Kidney glomerular epithelial cell (primary cell): ENCODE measurements around the gene BRPF1.

ENCODE experiments used
- DNase-seq: peaks from one replicate; lab custom pipeline; 2025; lab: John Stamatoyannopoulos, UW

BRPF1 gene

GRCh38 chr3:9736831-9737230, 5.3 kb downstream of the BRPF1 start:
- DNase-seq: no peak

GRCh38 chr3:9739181-9739580, 7.6 kb downstream of the BRPF1 start:
- DNase-seq: no peak

GRCh38 chr3:9742560-9742959, 11.0 kb downstream of the BRPF1 start:
- DNase-seq: no peak

- DNase-seq: no peak
Measured at GRCh38 chr3:9743548-9743947, 12.0 kb downstream of the BRPF1 start.

GRCh38 chr3:9744162-9744561, 12.6 kb downstream of the BRPF1 start:
- no peak for DNase-seq

GRCh38 chr3:9745521-9745920, 14.0 kb downstream of the BRPF1 start:
- DNase-seq: no peak

GRCh38 chr3:9746330-9746729, 14.8 kb downstream of the BRPF1 start:
- DNase-seq: no peak

GRCh38 chr3:9747267-9747666, 15.7 kb downstream of the BRPF1 start:
- DNase-seq: no peak

GRCh38 chr3:9748031-9748430, 16.5 kb downstream of the BRPF1 start:
- no peak for DNase-seq

GRCh38 chr3:9749296-9749644, 17.7 kb downstream of the BRPF1 start:
- DNase-seq: no peak

GRCh38 chr3:9749645-9750555, 18.4 kb downstream of the BRPF1 start, which contains the start of gene OGG1:
OGG1 (plus strand) TSS chr3:9749952; CDS start chr3:9750287, 335 bp downstream.
- DNase-seq: peak; percentile 96

GRCh38 chr3:9750556-9751411, 19.2 kb downstream of the BRPF1 start:
- no peak for DNase-seq

- no peak for DNase-seq
Measured at GRCh38 chr3:9754678-9755077, 23.1 kb downstream of the BRPF1 start.

- DNase-seq: no peak
Measured at GRCh38 chr3:9757427-9757826, 25.9 kb downstream of the BRPF1 start.

- no peak for DNase-seq
Measured at GRCh38 chr3:9760779-9761505, 29.4 kb downstream of the BRPF1 start.

- no peak for DNase-seq
Measured at GRCh38 chr3:9761919-9762318, 30.4 kb downstream of the BRPF1 start.

- DNase-seq: no peak
Measured at GRCh38 chr3:9762871-9763270, 31.3 kb downstream of the BRPF1 start.

GRCh38 chr3:9765865-9766264, 34.3 kb downstream of the BRPF1 start:
- no peak for DNase-seq

- DNase-seq: no peak
Measured at GRCh38 chr3:9767418-9767817, 35.9 kb downstream of the BRPF1 start.

- DNase-seq: no peak
Measured at GRCh38 chr3:9768141-9768775, 36.7 kb downstream of the BRPF1 start.

- DNase-seq: no peak
Measured at GRCh38 chr3:9769012-9769411, 37.5 kb downstream of the BRPF1 start.
